Stimulated activated CD4-positive, alpha-beta T cell treated with anti-CD3 and anti-CD28 coated beads, TNF-alpha, amount 100 ng/mL, for 4 hours (primary cell): ENCODE measurements around the gene RING1.

Source experiments
- DNase-seq, 3 experiments: peaks; one replicate each; pipeline ENCODE4 v3.0.0-alpha.2; 2020; ENCODE audit warnings: low read depth in 3 of 3

The RING1 gene

GRCh38 chr6:33171880-33172687 is 36.2 kb upstream of the RING1 start:
- DNase-seq, result no peak

DNA sequence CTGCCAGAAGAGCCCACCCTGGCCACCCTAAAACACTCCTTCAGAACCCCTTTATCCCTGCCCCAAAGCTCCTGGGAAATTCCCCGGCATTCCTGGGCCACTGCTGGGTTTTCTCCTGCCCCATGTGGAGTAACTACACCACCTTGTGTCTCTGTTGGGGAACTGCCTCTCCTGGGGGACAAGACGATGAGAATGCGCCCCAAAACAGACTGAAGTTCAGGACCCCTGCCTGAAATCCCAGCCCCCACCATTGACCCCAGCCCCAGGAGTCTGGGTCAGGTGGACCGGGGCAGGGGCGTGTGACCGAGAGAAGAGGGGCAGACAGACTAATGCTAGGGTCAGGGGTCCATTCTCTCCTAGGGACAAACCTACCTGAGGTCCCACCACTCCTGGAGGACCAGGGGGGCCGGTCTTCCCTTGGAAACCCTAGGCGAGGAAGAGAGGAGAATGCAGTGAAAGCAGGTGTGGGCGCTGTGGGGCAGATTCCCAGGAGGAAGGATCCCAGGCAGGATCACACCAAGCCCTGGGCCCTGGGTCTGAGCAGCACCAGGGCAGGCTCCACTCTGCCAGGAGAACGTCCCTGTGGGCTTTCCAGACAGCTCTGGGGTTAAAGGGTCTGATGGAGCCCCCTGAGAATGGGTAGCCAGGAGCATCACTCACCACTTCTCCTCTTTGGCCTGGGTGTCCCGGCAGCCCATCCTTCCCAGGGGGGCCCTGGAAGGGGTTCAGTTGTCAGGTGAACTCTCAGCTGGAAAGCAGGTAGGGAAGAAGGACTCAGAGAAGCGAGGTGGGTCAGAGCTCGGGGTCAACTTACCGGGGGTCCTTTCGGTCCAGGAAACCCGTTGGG is 35.4 kb upstream of the RING1 start:
- no peak for DNase-seq

DNA sequence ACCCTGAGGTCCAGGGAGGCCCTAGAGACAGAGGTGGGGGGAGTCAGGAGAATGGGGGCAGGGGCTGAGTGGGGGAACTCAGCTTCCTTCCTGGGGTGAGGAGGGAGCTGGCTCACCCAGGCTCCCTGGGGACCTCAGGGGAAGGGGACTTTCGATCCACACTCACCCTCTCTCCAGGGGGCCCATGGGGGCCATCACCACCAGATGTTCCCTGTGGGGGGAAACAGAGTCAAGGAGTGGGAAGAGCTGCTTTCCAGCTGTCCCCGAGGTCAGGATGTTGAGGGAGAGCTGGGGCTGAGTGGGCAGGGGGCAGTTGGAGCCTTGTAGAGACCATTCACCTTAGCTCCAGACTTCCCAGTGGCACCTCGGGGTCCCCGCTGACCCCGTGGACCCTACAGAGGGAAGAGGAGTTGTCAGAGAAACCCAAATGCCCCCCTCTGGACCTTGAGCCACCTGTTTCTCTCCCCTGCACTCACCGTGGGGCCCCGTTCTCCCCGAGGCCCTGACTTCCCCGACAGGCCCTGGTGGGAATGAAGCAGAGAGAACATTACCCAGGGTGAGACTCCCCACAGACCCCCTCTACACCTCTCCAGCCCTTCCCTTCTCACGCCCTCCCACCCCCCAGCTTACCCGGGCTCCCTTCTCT is 34.6 kb upstream of the RING1 start:
- DNase-seq, result no peak

- no peak for DNase-seq
Measured at GRCh38 chr6:33174784-33175183, 33.5 kb upstream of the RING1 start.

DNA sequence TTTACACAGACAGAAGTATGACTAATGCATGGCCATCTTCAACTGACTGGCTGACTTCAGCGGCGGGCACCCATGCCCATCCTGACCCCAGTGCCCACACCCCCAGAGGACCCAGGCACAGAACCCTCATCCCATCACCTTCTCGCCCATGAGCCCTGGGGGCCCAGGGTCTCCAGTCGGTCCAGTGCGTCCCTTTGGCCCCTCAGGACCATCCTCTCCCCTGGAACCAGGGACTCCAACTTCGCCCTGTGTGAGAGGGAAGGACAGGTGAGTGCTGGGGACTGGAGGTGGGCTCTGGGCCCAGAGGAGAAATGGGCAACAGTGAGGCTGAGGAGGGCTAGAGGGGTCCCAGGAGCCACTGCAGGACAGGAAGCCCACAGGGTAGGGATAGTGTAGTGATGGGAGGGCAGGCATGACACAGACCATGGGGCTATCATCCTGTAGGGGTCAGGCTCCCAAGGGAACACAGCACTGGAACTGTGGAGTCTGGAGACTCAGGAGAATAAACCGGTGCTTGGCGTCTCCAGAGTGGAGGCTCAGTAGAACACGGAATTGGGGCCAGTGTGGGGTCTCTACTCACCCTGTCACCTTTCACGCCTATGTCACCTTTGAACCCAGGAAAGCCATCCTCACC is 32.7 kb upstream of the RING1 start:
- DNase-seq, result no peak

GRCh38 chr6:33176906-33177305 is 31.4 kb upstream of the RING1 start:
- no peak for DNase-seq

DNA sequence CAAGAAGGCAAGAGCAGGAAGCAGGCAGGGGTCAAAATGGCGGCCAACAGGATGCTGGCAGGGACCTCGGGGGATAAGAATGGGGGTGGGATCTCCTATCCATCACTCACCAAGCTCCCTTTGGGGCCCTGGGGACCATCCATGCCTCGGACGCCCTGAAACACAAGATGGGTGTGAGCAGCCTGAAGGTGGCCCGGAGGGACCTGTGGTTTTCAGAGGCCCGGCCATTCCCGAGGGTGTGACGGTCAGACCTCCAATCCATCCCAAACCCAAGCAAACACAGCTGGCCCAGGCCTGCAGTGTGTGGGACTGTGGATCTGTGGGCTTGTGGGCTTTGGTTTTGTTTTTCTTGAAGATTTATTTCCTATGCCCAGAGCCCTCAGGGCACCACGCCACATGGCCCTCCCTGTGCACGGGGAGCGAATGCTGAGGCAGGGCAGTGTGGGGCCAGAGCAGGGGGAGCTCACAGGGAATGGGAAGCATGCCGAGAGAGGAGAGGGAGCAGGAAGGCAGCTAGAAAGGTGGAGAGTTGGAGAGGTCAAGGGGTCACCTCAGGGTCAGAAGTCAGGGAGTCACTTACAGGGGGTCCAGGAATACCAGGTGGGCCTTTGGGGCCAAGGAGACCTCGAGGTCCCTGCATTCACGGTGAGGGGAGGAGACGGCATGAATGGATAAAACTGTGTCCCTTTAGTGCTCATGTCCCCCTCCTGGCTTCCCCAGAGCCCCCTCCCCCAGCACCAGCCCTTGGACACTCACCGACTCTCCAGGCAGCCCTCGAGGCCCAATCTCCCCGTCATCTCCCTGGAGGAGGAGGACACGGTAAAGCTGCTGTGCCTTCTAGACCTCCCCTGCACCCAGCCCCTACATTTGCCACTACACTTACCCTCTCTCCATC is 30.5 kb upstream of the RING1 start:
- no peak for DNase-seq

DNA sequence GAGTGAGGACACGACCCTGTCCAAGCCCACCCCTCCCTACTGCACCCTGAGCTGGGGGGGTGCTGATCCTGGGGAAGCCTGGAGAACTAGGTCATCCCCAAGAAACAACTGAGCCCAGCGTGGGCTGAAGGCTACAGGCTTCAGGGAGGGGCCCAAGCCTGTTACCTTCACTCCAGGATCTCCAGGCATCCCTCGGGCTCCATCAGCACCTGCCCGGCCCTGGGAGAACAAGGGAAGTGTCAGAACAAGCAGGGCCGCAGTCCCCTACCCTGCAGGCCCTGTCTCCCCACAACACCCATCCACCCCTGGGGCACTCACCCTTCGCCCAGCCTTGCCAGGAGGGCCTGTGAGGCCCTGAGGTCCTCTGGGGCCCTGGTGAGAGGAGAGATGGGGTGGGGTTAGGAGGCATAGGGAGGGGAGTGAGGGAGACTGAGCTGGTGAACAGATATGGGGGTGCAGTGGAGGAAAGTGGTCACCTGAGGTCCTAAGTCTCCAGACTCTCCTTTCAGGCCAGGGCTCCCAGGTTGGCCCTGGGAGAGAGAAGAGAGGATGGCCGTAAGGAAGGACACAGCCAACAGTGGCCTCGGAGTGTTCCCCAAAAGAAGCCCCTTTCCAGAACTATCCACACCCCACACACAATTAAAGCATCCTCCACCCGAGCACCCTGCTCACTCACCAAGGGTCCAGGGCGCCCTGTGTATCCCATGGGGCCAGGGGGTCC is 29.4 kb upstream of the RING1 start:
- no peak for DNase-seq

GRCh38 chr6:33181141-33181540 is 27.2 kb upstream of the RING1 start:
- no peak for DNase-seq

- no peak for DNase-seq
Measured at GRCh38 chr6:33183071-33183683, 25.1 kb upstream of the RING1 start.

GRCh38 chr6:33185190-33185589 is 23.1 kb upstream of the RING1 start:
- no peak for DNase-seq

GRCh38 chr6:33185654-33186187 is 22.6 kb upstream of the RING1 start:
- no peak for DNase-seq

DNA sequence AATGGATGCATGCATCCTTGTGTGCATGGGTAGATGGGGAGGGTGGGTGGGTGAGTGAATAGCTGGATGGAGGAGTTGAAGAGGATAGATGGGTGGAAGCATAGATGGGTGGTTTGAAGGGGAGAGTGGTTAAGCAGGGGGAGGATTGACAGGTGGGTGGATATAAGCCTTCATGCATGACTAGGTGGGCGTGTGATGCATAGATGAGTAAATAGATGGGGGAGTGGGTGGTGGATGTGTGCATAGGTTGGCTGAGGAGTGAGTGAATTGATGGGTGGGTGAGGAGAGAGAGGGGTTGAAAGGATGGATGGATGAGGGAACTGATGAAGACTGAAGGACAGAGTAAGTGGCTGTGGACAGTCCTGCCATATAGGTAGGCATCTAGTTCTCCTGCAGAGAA is 20.5 kb upstream of the RING1 start:
- no peak for DNase-seq

DNA sequence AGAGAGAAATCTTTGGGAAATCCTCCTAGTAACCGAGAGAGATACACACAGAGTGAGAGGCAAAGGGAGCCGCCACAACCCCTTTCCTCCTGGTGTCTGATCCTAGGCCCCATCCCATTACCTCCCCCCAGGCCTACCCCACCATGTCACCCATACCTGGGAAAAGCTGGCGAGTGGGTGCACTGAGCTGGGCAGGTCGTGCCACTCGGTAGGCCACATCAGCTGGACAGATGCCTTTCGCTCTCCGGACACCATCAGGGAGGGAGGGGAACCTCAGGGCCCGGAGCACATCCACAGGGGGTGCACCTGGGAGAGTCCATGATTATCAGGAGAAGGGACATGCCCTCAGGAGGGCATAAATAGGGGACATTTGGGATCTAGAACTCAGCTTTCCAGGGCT is 19.1 kb upstream of the RING1 start:
- no peak for DNase-seq

GRCh38 chr6:33189625-33190448 is 18.5 kb upstream of the RING1 start:
- no peak for DNase-seq

DNA sequence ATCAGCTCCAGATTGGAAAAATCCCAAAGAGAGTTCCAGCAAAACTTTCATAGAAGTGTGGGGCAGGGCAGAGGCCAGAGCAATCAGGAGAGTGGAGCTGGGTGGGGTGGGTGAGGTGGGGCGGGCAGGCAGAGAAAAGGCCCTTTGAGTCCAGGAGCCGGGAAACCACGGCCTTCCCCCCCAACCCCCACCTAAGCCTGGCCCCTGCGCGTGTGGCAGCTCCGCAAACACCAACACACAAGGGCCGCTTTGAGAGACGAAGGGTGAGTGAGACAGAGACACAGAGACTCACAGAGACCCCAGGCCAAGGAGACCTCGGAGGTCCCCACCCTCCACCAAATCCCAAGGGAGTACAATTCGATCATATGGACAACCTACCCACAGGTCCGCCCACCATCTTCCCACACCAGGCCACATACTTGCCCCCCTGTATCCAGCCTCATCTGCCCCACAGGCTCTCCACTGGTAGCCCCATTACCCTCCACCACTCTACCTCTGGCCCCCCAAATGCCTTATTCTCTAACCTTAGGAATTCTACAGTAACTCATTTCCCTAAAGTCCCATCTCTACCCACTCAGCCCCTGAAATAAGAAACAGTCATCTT is 17.7 kb upstream of the RING1 start:
- no peak for DNase-seq

- DNase-seq, result no peak
Measured at GRCh38 chr6:33191383-33192104, 16.8 kb upstream of the RING1 start.
